IMR-90 (cell line): Measurements from ENCODE around the gene PNMA8C. TPM values are rescaled to one million over a fixed set of nuclear protein-coding genes. Genes with fewer than 3 reads are reported as not detected.

Source experiments
- ATAC-seq: fragments of 200-7000 bp; cut with Tn5 transposase; 2 replicates; pipeline ENCODE4 v1.9.1; 2020; ENCODE audit warnings: low read depth, mild to moderate bottlenecking, moderate library complexity
- BruUV-seq: library from RNA; stranded (reverse); fragments of 400-500 nt; replicated peaks from 2 replicates; lab custom pipeline; 2021; lab: Mats Ljungman, UMichigan
- CTCF ChIA-PET: fragments of 300-600 bp; formaldehyde crosslinking; extraction: SDS; loops from one replicate; lab custom pipeline; 2021; ENCODE audit warnings: antibody characterized with exemption; lab: Yijun Ruan, JAX
- POLR2A ChIA-PET: fragments of 300-600 bp; sonication (Branson Sonifier 250); formaldehyde crosslinking; loops from one replicate; lab custom pipeline; 2022; ENCODE audit warnings: antibody characterized with exemption; ENCODE audit not compliant: unreplicated experiment; lab: Charles Lee
- DNase-seq: peaks from one replicate; pipeline ENCODE4 v3.0.0; 2013
- H2AFZ ChIP-seq: replicated peaks from 2 replicates; pipeline ENCODE3; 2013; ENCODE audit warnings: low read length, mild to moderate bottlenecking; ENCODE audit not compliant: poor library complexity
- H2AK5ac ChIP-seq: 2 replicates; pipeline ENCODE4 v1.6.1; 2013; ENCODE audit warnings: low read depth, low read length, inconsistent platforms
- H2AK9ac ChIP-seq: replicated peaks from 2 replicates; pipeline ENCODE3; 2013; ENCODE audit warnings: mild to moderate bottlenecking, low read depth, low read length, moderate library complexity; ENCODE audit not compliant: poor library complexity
- H2BK120ac ChIP-seq: 2 replicates; pipeline ENCODE4 v1.6.1; 2013; ENCODE audit warnings: low read depth, low read length, inconsistent platforms
- H2BK15ac ChIP-seq: 3 replicates; pipeline ENCODE4 v1.6.1; 2013; ENCODE audit warnings: low read depth, low read length, inconsistent platforms
- H2BK20ac ChIP-seq: 2 replicates; pipeline ENCODE4 v1.6.1; 2013; ENCODE audit warnings: low read depth, mild to moderate bottlenecking, inconsistent platforms, low read length, moderate library complexity
- H2BK5ac ChIP-seq: 2 replicates; pipeline ENCODE4 v1.6.1; 2013; ENCODE audit warnings: mild to moderate bottlenecking, low read depth, low read length, inconsistent platforms; ENCODE audit not compliant: poor library complexity, severe bottlenecking
- H3K14ac ChIP-seq: replicated peaks from 2 replicates; pipeline ENCODE4 v1.6.1; 2013; ENCODE audit warnings: low read depth, low read length, inconsistent platforms
- H3K18ac ChIP-seq: 2 replicates; pipeline ENCODE4 v1.6.1; 2013; ENCODE audit warnings: low read depth, low read length, control low read depth
- H3K23ac ChIP-seq: 2 replicates; pipeline ENCODE4 v1.6.1; 2013; ENCODE audit warnings: low read depth, low read length, inconsistent platforms
- H3K27ac ChIP-seq: 2 replicates; pipeline ENCODE4 v1.5.1; 2013; ENCODE audit warnings: mild to moderate bottlenecking, control low read depth, low read length; ENCODE audit not compliant: insufficient read depth
- H3K27me3 ChIP-seq: 2 replicates; pipeline ENCODE4 v1.6.1; 2013; ENCODE audit warnings: low read length; ENCODE audit not compliant: control insufficient read depth, insufficient read depth
- H3K36me3 ChIP-seq: 2 replicates; pipeline ENCODE4 v1.6.1; 2013; ENCODE audit warnings: low read length, mixed read lengths; ENCODE audit not compliant: control insufficient read depth, insufficient read depth
- H3K4ac ChIP-seq: 2 replicates; pipeline ENCODE4 v1.6.1; 2013; ENCODE audit warnings: low read depth, low read length, inconsistent platforms
- H3K4me1 ChIP-seq: 2 replicates; pipeline ENCODE4 v1.6.1; 2013; ENCODE audit warnings: low read length, mixed read lengths; ENCODE audit not compliant: control insufficient read depth, insufficient read depth
- H3K4me2 ChIP-seq: 2 replicates; pipeline ENCODE4 v1.6.1; 2013; ENCODE audit warnings: low read depth, mild to moderate bottlenecking, control low read depth, low read length, moderate library complexity
- H3K4me3 ChIP-seq: 2 replicates; pipeline ENCODE4 v1.5.1; 2013; ENCODE audit warnings: low read depth, mild to moderate bottlenecking, control low read depth, low read length, moderate library complexity; ENCODE audit not compliant: insufficient read depth
- H3K56ac ChIP-seq: 2 replicates; pipeline ENCODE4 v1.6.1; 2013; ENCODE audit warnings: low read length, inconsistent platforms; ENCODE audit not compliant: insufficient read depth; ENCODE audit errors: extremely low read depth
- H3K79me1 ChIP-seq, 2 experiments: 2 replicates each; pipeline ENCODE4 v1.6.1; 2013; ENCODE audit warnings: low read length in 2 of 2, inconsistent platforms in 1 of 2, low read depth in 1 of 2
- H3K9ac ChIP-seq: 2 replicates; pipeline ENCODE4 v1.6.1; 2013; ENCODE audit warnings: low read depth, low read length, control low read depth
- H3K9me1 ChIP-seq: 2 replicates; pipeline ENCODE4 v1.6.1; 2013; ENCODE audit warnings: low read length, inconsistent platforms; ENCODE audit not compliant: insufficient read depth
- H3K9me3 ChIP-seq: 2 replicates; pipeline ENCODE4 v1.6.1; 2013; ENCODE audit warnings: low read length; ENCODE audit not compliant: control insufficient read depth, insufficient read depth
- H4K20me1 ChIP-seq: 2 replicates; pipeline ENCODE4 v1.6.1; 2013; ENCODE audit warnings: low read length, inconsistent platforms; ENCODE audit not compliant: insufficient read depth
- H4K5ac ChIP-seq: 2 replicates; pipeline ENCODE4 v1.6.1; 2013; ENCODE audit warnings: mild to moderate bottlenecking, low read depth, low read length, control low read depth
- H4K8ac ChIP-seq, 2 experiments: 2 replicates each; pipeline ENCODE4 v1.6.1; 2013; ENCODE audit warnings: low read depth in 2 of 2, low read length in 2 of 2, control low read depth in 1 of 2, inconsistent platforms in 1 of 2
- H4K91ac ChIP-seq: 2 replicates; pipeline ENCODE4 v1.6.1; 2013; ENCODE audit warnings: low read depth, low read length, inconsistent platforms; ENCODE audit not compliant: insufficient read depth
- BHLHE40 ChIP-seq: fragments of 150-350 bp; IDR thresholded peaks from 2 replicates; pipeline ENCODE4 v1.6.1; 2016; ENCODE audit warnings: mild to moderate bottlenecking, low read depth, low read length
- CEBPB ChIP-seq: IDR thresholded peaks from 2 replicates; pipeline ENCODE4 v1.6.1; 2012; ENCODE audit warnings: low read depth, low read length, improper control_type of control experiment
- CHD1 ChIP-seq: IDR thresholded peaks from 2 replicates; pipeline ENCODE4 v1.6.1; 2012; ENCODE audit warnings: low read depth, low read length, improper control_type of control experiment
- FOS ChIP-seq: fragments of 150-350 bp; IDR thresholded peaks from 2 replicates; pipeline ENCODE4 v1.6.1; 2016; ENCODE audit warnings: low read depth, low read length
- MAFK ChIP-seq: IDR thresholded peaks from 2 replicates; pipeline ENCODE4 v1.6.1; 2012; ENCODE audit warnings: low read depth, low read length, improper control_type of control experiment
- MAZ ChIP-seq: IDR thresholded peaks from 2 replicates; pipeline ENCODE4 v1.6.1; 2012; ENCODE audit warnings: low read depth, mild to moderate bottlenecking, low read length, improper control_type of control experiment, moderate library complexity, borderline replicate concordance
- MXI1 ChIP-seq: IDR thresholded peaks from 2 replicates; pipeline ENCODE4 v1.6.1; 2012; ENCODE audit warnings: low read depth, mild to moderate bottlenecking, low read length, moderate library complexity, borderline replicate concordance
- NFE2L2 ChIP-seq: fragments of 150-350 bp; IDR thresholded peaks from 2 replicates; pipeline ENCODE4 v1.6.1; 2016; ENCODE audit warnings: low read depth, mild to moderate bottlenecking, low read length
- POLR2A ChIP-seq: IDR thresholded peaks from 2 replicates; pipeline ENCODE4 v1.6.1; 2012; ENCODE audit warnings: mild to moderate bottlenecking, low read depth, low read length
- RAD21 ChIP-seq: IDR thresholded peaks from 2 replicates; pipeline ENCODE4 v1.6.1; 2012; ENCODE audit warnings: low read length, improper control_type of control experiment
- RCOR1 ChIP-seq: IDR thresholded peaks from 2 replicates; pipeline ENCODE4 v1.6.1; 2012; ENCODE audit warnings: mild to moderate bottlenecking, low read length, improper control_type of control experiment; ENCODE audit not compliant: insufficient replicate concordance
- RFX5 ChIP-seq: IDR thresholded peaks from 2 replicates; pipeline ENCODE4 v1.8.0; 2012; ENCODE audit warnings: low read depth, mild to moderate bottlenecking, low read length, moderate library complexity
- SMC3 ChIP-seq: fragments of 150-350 bp; IDR thresholded peaks from 2 replicates; pipeline ENCODE4 v1.6.1; 2016; ENCODE audit warnings: low read depth, mild to moderate bottlenecking, antibody characterized with exemption, low read length, moderate library complexity
- WGBS, 2 experiments: methylation state at CpG; one replicate each; pipeline versions ENCODE4 v1.1.5 to v1.1.7; 2013; ENCODE audit warnings: missing lambda C conversion rate in 2 of 2; ENCODE audit not compliant: insufficient read length in 1 of 2; ENCODE audit errors: extremely low coverage in 2 of 2; 5-methylcytosine and 5-hydroxymethylcytosine counted together
- dilution Hi-C: fragments of 300-500 bp; cut with HindIII; formaldehyde crosslinking; loops from one replicate; pipeline ENCODE4 v1.14.3; 2018; ENCODE audit warnings: low sequenced_read_pairs; ENCODE audit not compliant: unreplicated experiment
- in situ Hi-C: fragments of 300-500 bp; cut with MboI; formaldehyde crosslinking; loops from 3 replicates; pipeline ENCODE4 v1.14.3; 2019; ENCODE audit warnings: low sequenced_read_pairs, inconsistent platforms, mixed read lengths
- intact Hi-C: fragments of 100-400 bp; cut with micrococcal nuclease; formaldehyde crosslinking; loops from 2 replicates; pipeline ENCODE4 v1.10.0; 2022
- polyA plus RNA-seq, 3 experiments: library from polyadenylated mRNA; depleted of rRNA; stranded (reverse); fragments of >200 nt; gene quantifications; 2 replicates each; pipeline ENCODE4 v1.2.3, GENCODE V29; 2012; ENCODE audit warnings: low replicate concordance in 1 of 3
- total RNA-seq: library from RNA; depleted of rRNA; stranded (reverse); fragments of >200 nt; gene quantifications from 2 replicates; pipeline ENCODE4 v1.2.3, GENCODE V29; 2012
- TF ChIP-seq, protein P1 (sequence below): fragments of 150-350 bp; IDR thresholded peaks from 2 replicates; pipeline ENCODE4 v1.6.1; 2016; ENCODE audit warnings: low read depth, mild to moderate bottlenecking, low read length, moderate library complexity, borderline replicate concordance
- TF ChIP-seq, protein P2 (sequence below): conservative IDR thresholded peaks from 2 replicates; pipeline ENCODE4 v1.5.1; 2012; ENCODE audit warnings: mild to moderate bottlenecking, low read depth, low read length, improper control_type of control experiment
- TF ChIP-seq, protein P3 (sequence below): fragments of 150-350 bp; IDR thresholded peaks from 2 replicates; pipeline ENCODE4 v1.6.1; 2017; ENCODE audit warnings: mild to moderate bottlenecking, antibody characterized with exemption, low read length, low read depth

Gene PNMA8C
- total and polyA plus RNA-seq, 2 of the 4 experiments (the other 2 are of a cell fraction), result 0.09 to 0.18 TPM

DNA sequence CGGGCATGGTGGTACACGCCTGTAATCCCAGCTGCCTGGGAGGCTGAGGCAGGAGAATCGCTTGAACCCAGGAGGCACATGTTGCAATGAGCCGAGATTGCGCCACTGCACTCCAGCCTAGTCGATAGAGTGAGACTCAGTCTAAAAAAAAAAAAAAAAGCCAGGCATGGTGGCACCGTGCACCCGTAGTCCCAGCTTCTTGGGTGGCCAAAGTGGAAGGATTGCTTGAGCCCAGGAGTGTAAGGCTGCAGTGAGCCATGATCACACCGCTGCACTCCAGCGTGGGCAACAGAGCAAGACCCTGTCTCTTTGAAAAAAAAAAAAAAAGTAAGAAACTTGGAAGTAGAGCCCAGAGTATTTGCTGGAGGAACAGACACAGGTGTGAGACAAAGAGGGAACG, 43.1 kb downstream of the PNMA8C start:
- H3K9me1 ChIP-seq, result peaks cover 5% of the 10 kb centered on the region; the same call in 1 of the 2 replicates
- no peak for DNase-seq
- H3K9ac ChIP-seq, result no peak overlapping the region
- H4K5ac ChIP-seq, result no peak overlapping the region
- no peak overlapping the region for H2BK120ac ChIP-seq
- H3K9me3 ChIP-seq, result peaks cover 6% of the 10 kb centered on the region
- H3K79me1 ChIP-seq, result peaks cover 0 to 28% of the 10 kb centered on the region in 2 experiments
- H3K4ac ChIP-seq, result no peak overlapping the region
- no peak overlapping the region for H3K14ac ChIP-seq
- H2AK5ac ChIP-seq, result no peak overlapping the region
- H3K23ac ChIP-seq, result no peak overlapping the region
- no peak overlapping the region for H4K8ac ChIP-seq
- no TSS peak for BruUV-seq
- H3K4me3 ChIP-seq, result no peak overlapping the region
- no peaks in the 10 kb centered on the region for H3K27me3 ChIP-seq
- H3K56ac ChIP-seq, result no peak overlapping the region
- dilution Hi-C loops (no loop called here), intact Hi-C loops (no loop called here), in situ Hi-C loops (loop anchor here (10.0 kb wide), 1 partner anchor 101 kb away; no protein-coding TSS in a partner anchor)
- ATAC-seq, result no peak
- H3K18ac ChIP-seq, result no peak overlapping the region
- no peak overlapping the region for H3K4me2 ChIP-seq
- ChIA-PET CTCF (interaction anchor here (0.6 kb wide), 1 partner anchor 18 kb away, joined by 5 read pairs; no protein-coding TSS in a partner anchor), POLR2A (no interaction called here)
- no peaks in the 10 kb centered on the region; the same call in 1 of the 2 replicates for H4K20me1 ChIP-seq
- peaks cover 48% of the 10 kb centered on the region for H3K36me3 ChIP-seq
- H3K4me1 ChIP-seq, result no peaks in the 10 kb centered on the region
- no peak overlapping the region for H3K27ac ChIP-seq
- WGBS, 2 experiments, result 100% methylated on average over 4 of the region's 11 CpGs; no CpG with 5 or more reads in 1 of the 2 experiments
- H2BK15ac ChIP-seq, result no peak overlapping the region
- no peak overlapping the region for H4K91ac ChIP-seq
- no peak overlapping the region for H2AFZ ChIP-seq
- no peak overlapping the region for H2BK5ac ChIP-seq
- TF ChIP-seq, protein P1, sequence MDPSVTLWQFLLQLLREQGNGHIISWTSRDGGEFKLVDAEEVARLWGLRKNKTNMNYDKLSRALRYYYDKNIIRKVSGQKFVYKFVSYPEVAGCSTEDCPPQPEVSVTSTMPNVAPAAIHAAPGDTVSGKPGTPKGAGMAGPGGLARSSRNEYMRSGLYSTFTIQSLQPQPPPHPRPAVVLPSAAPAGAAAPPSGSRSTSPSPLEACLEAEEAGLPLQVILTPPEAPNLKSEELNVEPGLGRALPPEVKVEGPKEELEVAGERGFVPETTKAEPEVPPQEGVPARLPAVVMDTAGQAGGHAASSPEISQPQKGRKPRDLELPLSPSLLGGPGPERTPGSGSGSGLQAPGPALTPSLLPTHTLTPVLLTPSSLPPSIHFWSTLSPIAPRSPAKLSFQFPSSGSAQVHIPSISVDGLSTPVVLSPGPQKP, result no peak
- TF ChIP-seq FOS (no peak), MXI1 (no peak), MAZ (no peak), NFE2L2 (no peak), BHLHE40 (no peak), RAD21 (no peak), CHD1 (no peak), RFX5 (no peak), POLR2A (no peak), RCOR1 (no peak), CEBPB (no peak), SMC3 (no peak), MAFK (no peak)
- TF ChIP-seq, protein P2, sequence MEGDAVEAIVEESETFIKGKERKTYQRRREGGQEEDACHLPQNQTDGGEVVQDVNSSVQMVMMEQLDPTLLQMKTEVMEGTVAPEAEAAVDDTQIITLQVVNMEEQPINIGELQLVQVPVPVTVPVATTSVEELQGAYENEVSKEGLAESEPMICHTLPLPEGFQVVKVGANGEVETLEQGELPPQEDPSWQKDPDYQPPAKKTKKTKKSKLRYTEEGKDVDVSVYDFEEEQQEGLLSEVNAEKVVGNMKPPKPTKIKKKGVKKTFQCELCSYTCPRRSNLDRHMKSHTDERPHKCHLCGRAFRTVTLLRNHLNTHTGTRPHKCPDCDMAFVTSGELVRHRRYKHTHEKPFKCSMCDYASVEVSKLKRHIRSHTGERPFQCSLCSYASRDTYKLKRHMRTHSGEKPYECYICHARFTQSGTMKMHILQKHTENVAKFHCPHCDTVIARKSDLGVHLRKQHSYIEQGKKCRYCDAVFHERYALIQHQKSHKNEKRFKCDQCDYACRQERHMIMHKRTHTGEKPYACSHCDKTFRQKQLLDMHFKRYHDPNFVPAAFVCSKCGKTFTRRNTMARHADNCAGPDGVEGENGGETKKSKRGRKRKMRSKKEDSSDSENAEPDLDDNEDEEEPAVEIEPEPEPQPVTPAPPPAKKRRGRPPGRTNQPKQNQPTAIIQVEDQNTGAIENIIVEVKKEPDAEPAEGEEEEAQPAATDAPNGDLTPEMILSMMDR, result no peak
- TF ChIP-seq, protein P3, sequence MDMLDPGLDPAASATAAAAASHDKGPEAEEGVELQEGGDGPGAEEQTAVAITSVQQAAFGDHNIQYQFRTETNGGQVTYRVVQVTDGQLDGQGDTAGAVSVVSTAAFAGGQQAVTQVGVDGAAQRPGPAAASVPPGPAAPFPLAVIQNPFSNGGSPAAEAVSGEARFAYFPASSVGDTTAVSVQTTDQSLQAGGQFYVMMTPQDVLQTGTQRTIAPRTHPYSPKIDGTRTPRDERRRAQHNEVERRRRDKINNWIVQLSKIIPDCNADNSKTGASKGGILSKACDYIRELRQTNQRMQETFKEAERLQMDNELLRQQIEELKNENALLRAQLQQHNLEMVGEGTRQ, result no peak
- no peak overlapping the region for H2BK20ac ChIP-seq
- H2AK9ac ChIP-seq, result no peak overlapping the region
